ENCODE measurements around the gene IDH1. TPM values are rescaled to one million over a fixed set of nuclear protein-coding genes. Genes with fewer than 3 reads are reported as not detected.
"Not testable (repeated sequence)": the region's sequence is repeated elsewhere in the genome, so short reads cannot be mapped to it uniquely, and the experiment has no call there.

IDH1 gene
- total and polyA plus RNA-seq, 2 donors from 2014 or later, result 53.1 to 95.7 TPM

- intact Hi-C loops (cut with DNase I), result no loop called here
- DNase-seq (no peak), FAIRE-seq (no peak)
- no peak overlapping the region for H3K9ac ChIP-seq (ENCODE audit: low read length in 3 of 3)
- no peak for TF ChIP-seq CTCF (IDR thresholded peaks at IDR 0.05; ENCODE audit: borderline replicate concordance, extremely low read depth, insufficient read depth)
- H3K4me3 ChIP-seq (ENCODE audit: low read length in 3 of 3), result no peak overlapping the region
- peaks cover 0 to 4% (median 3%) of the 10 kb centered on the region in 3 donors for H3K36me3 ChIP-seq (ENCODE audit: control insufficient read depth in 2 of 3, insufficient read depth in 3 of 3, low read length in 3 of 3)
- no peak overlapping the region for H3K27ac ChIP-seq (ENCODE audit: low read depth in 2 of 2, low read length in 2 of 2)
- H3K27me3 ChIP-seq (ENCODE audit: control insufficient read depth, insufficient read depth, low read length), result peaks cover 2% of the 10 kb centered on the region
- H3K9me3 ChIP-seq (ENCODE audit: control insufficient read depth in 2 of 3, insufficient read depth in 1 of 3, low read length in 3 of 3), result no peaks in the 10 kb centered on the region
- H3K4me1 ChIP-seq (ENCODE audit: control insufficient read depth in 2 of 3, insufficient read depth in 2 of 3, low read depth in 1 of 3, low read length in 3 of 3), result peaks cover 0 to 12% (median 4%) of the 10 kb centered on the region in 3 donors
These were observed 14.2 kb upstream of the IDH1 start for GRCh38 chr2:208269091-208269490.

- Histone ChIP-seq H3K36me3 (ENCODE audit: control insufficient read depth in 2 of 3, insufficient read depth in 3 of 3, low read length in 3 of 3) (peaks cover 0 to 2% (median 0%) of the 10 kb centered on the region in 3 donors), H3K9me3 (ENCODE audit: control insufficient read depth in 2 of 3, insufficient read depth in 1 of 3, low read length in 3 of 3) (no peaks in the 10 kb centered on the region), H3K9ac (ENCODE audit: low read length in 3 of 3) (no peak overlapping the region), H3K4me1 (ENCODE audit: control insufficient read depth in 2 of 3, insufficient read depth in 2 of 3, low read depth in 1 of 3, low read length in 3 of 3) (peaks cover 0 to 12% (median 4%) of the 10 kb centered on the region in 3 donors), H3K27me3 (ENCODE audit: control insufficient read depth, insufficient read depth, low read length) (peaks cover 2% of the 10 kb centered on the region), H3K27ac (ENCODE audit: low read depth in 2 of 2, low read length in 2 of 2) (no peak overlapping the region), H3K4me3 (ENCODE audit: low read length in 3 of 3) (peak overlapping the region in 1 of 3 donors; percentile 4)
- FAIRE-seq (no peak), DNase-seq (no peak)
- no peak for TF ChIP-seq CTCF (IDR thresholded peaks at IDR 0.05; ENCODE audit: borderline replicate concordance, extremely low read depth, insufficient read depth)
- intact Hi-C loops (cut with DNase I), result no loop called here
These were observed 13.5 kb upstream of the IDH1 start for GRCh38 chr2:208268156-208268952.

- H3K9ac ChIP-seq (ENCODE audit: low read length in 3 of 3); H3K36me3 ChIP-seq (ENCODE audit: control insufficient read depth in 2 of 3, insufficient read depth in 3 of 3, low read length in 3 of 3); intact Hi-C loops (cut with DNase I); H3K27ac ChIP-seq (ENCODE audit: low read depth in 2 of 2, low read length in 2 of 2); H3K9me3 ChIP-seq (ENCODE audit: control insufficient read depth in 2 of 3, insufficient read depth in 1 of 3, low read length in 3 of 3); H3K27me3 ChIP-seq (ENCODE audit: control insufficient read depth, insufficient read depth, low read length); FAIRE-seq: not testable (repeated sequence)
- Histone ChIP-seq H3K4me3 (ENCODE audit: low read length in 3 of 3) (peak overlapping the region in 1 of 3 donors; percentile 87), H3K4me1 (ENCODE audit: control insufficient read depth in 2 of 3, insufficient read depth in 2 of 3, low read depth in 1 of 3, low read length in 3 of 3) (peaks cover 0 to 12% (median 4%) of the 10 kb centered on the region in 3 donors)
- peak in 2 of 5 donors; percentile 5 to 41 for DNase-seq
These were observed 12.7 kb upstream of the IDH1 start for GRCh38 chr2:208267526-208267925.

- TF ChIP-seq CTCF (IDR thresholded peaks at IDR 0.05; ENCODE audit: borderline replicate concordance, extremely low read depth, insufficient read depth), result no peak
- DNase-seq, result peak in 1 of 5 donors; percentile 6
- no peak overlapping the region for H3K27ac ChIP-seq (ENCODE audit: low read depth in 2 of 2, low read length in 2 of 2)
- no peaks in the 10 kb centered on the region for H3K9me3 ChIP-seq (ENCODE audit: control insufficient read depth in 2 of 3, insufficient read depth in 1 of 3, low read length in 3 of 3)
- peaks cover 0 to 2% (median 0%) of the 10 kb centered on the region in 3 donors for H3K36me3 ChIP-seq (ENCODE audit: control insufficient read depth in 2 of 3, insufficient read depth in 3 of 3, low read length in 3 of 3)
- peak overlapping the region in 2 of 3 donors; percentile 68 to 92 for H3K9ac ChIP-seq (ENCODE audit: low read length in 3 of 3)
- intact Hi-C loops (cut with DNase I), result no loop called here
- FAIRE-seq, result no peak
- H3K27me3 ChIP-seq (ENCODE audit: control insufficient read depth, insufficient read depth, low read length), result peaks cover 2% of the 10 kb centered on the region
- peak overlapping the region; percentile 87 to 100 (median 97) for H3K4me3 ChIP-seq (ENCODE audit: low read length in 3 of 3)
- peaks cover 0 to 12% (median 4%) of the 10 kb centered on the region in 3 donors for H3K4me1 ChIP-seq (ENCODE audit: control insufficient read depth in 2 of 3, insufficient read depth in 2 of 3, low read depth in 1 of 3, low read length in 3 of 3)
These were observed 12.1 kb upstream of the IDH1 start for GRCh38 chr2:208266936-208267335.

Data from kidney (tissue), 14 donors.